Measurements from ENCODE around the gene ZFHX3.

- no peak for TF ChIP-seq CTCF (IDR thresholded peaks at IDR 0.05; ENCODE audit: extremely low read depth in 1 of 2, insufficient read depth in 1 of 2, low read depth in 1 of 2, low read length in 2 of 2)
- TF ChIP-seq POLR2A (IDR thresholded peaks at IDR 0.05; ENCODE audit: low read depth, low read length): no peak
- no peak for TF ChIP-seq EZH2 (IDR thresholded peaks at IDR 0.05; ENCODE audit: borderline replicate concordance, low read depth, low read length, severe bottlenecking)
- TF ChIP-seq POLR2AphosphoS5 (IDR thresholded peaks at IDR 0.05; ENCODE audit: insufficient read depth, low read depth, low read length): no peak
Observed at GRCh38 chr16:73033271-73033998, 14.5 kb downstream of the ZFHX3 start.

Measured in endothelial cell of umbilical vein (primary cell).